HUES64 (cell line): Measurements from ENCODE around the gene CNKSR1.
A peak's percentile ranks its signal among the peaks of the same experiment; 100 is the strongest.

ENCODE experiments used
- H3K27ac ChIP-seq: 2 replicates; pipeline ENCODE4 v1.7.0; 2013; ENCODE audit warnings: low read depth, low read length, inconsistent platforms
- H3K27me3 ChIP-seq: 2 replicates; pipeline ENCODE4 v1.6.1; 2013; ENCODE audit warnings: mild to moderate bottlenecking, low read length; ENCODE audit not compliant: insufficient read depth
- H3K36me3 ChIP-seq: 2 replicates; pipeline ENCODE4 v1.6.1; 2013; ENCODE audit warnings: mild to moderate bottlenecking, low read length; ENCODE audit not compliant: insufficient read depth
- H3K4me1 ChIP-seq: 2 replicates; pipeline ENCODE4 v1.6.1; 2013; ENCODE audit warnings: mild to moderate bottlenecking, low read length, moderate library complexity; ENCODE audit not compliant: insufficient read depth
- H3K4me3 ChIP-seq: 2 replicates; pipeline ENCODE4 v1.5.1; 2013; ENCODE audit warnings: mild to moderate bottlenecking, low read length, moderate library complexity
- H3K9ac ChIP-seq: 2 replicates; pipeline ENCODE4 v1.6.1; 2013; ENCODE audit warnings: mild to moderate bottlenecking, low read depth, low read length
- H3K9me3 ChIP-seq: 2 replicates; pipeline ENCODE4 v1.6.1; 2013; ENCODE audit warnings: low read depth, low read length; ENCODE audit not compliant: insufficient read depth
- WGBS: fragments of 150-250, 120-280 bp; methylation state at CpG from one replicate; pipeline ENCODE4 v1.1.7; 2013; ENCODE audit warnings: missing lambda C conversion rate; 5-methylcytosine and 5-hydroxymethylcytosine counted together

The CNKSR1 gene

GRCh38 chr1:26148887-26149286, 28.4 kb upstream of the CNKSR1 start:
- H3K9ac ChIP-seq = no peak overlapping the region
- H3K4me3 ChIP-seq = no peak overlapping the region
- no peak overlapping the region for H3K27ac ChIP-seq
- H3K4me1 ChIP-seq = no peaks in the 10 kb centered on the region
- no peaks in the 10 kb centered on the region for H3K9me3 ChIP-seq
- H3K36me3 ChIP-seq = no peaks in the 10 kb centered on the region
- H3K27me3 ChIP-seq = peaks cover 83% of the 10 kb centered on the region

DNA sequence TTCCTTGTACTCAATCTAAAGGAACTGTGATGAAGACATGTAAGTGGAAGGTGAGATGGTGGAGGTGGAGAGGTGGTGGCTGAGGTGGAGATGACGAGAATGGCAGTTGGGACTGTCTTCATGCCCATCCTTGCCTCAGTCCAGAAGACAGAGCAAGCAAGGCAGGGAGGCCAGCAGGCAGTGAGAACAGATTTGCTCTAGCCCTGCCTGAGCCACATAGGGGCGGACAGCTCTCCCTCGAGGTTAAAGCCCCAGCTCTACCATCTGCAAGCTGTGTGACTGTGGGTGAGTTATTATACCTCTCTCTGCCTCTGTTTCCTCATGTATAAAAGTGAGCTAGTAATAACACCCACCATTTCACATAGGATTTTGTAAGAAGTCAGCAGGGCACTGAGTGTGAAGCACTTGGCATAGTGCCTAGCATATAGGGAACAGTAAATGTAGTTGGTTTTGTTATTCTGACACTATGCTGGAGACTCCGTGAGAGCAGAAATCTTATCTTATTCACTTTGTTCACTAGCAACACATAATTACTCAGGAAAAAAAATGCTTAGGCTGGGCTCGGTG, 23.2 kb upstream of the CNKSR1 start:
- H3K4me3 ChIP-seq = no peak overlapping the region
- H3K9ac ChIP-seq = no peak overlapping the region
- H3K9me3 ChIP-seq = no peaks in the 10 kb centered on the region
- H3K27ac ChIP-seq = no peak overlapping the region
- H3K36me3 ChIP-seq = no peaks in the 10 kb centered on the region
- WGBS = 60% methylated on average over 5 of the region's 5 CpGs
- peaks cover 94% of the 10 kb centered on the region for H3K27me3 ChIP-seq
- peaks cover 32% of the 10 kb centered on the region for H3K4me1 ChIP-seq

DNA sequence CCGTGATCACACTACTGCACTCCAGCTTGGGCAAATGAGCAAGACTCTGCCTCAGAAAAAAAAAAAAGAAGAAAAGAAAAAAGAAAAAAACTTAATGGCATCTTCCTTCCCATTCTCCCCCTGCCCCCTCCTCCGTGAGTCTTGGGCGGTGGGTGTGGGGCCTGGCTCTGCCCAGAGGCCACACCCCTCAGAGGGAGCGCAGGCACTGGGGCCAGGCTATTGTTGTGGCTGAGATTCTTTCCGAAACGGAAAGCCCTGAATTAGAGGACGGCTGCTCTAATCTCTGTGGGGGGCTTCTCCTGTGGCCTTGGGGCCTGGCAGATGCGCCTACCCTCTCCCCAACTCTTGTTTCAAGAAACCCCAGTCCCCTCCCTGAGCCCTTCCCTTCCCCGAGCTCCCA, 22.5 kb upstream of the CNKSR1 start:
- Histone ChIP-seq H3K27ac (no peak overlapping the region), H3K9me3 (no peaks in the 10 kb centered on the region), H3K4me1 (peaks cover 37% of the 10 kb centered on the region), H3K4me3 (peak overlapping the region; percentile 41), H3K9ac (no peak overlapping the region), H3K36me3 (no peaks in the 10 kb centered on the region), H3K27me3 (peaks cover 97% of the 10 kb centered on the region)
- 2% methylated on average over 9 of the region's 9 CpGs for whole genome bisulfite sequencing

DNA sequence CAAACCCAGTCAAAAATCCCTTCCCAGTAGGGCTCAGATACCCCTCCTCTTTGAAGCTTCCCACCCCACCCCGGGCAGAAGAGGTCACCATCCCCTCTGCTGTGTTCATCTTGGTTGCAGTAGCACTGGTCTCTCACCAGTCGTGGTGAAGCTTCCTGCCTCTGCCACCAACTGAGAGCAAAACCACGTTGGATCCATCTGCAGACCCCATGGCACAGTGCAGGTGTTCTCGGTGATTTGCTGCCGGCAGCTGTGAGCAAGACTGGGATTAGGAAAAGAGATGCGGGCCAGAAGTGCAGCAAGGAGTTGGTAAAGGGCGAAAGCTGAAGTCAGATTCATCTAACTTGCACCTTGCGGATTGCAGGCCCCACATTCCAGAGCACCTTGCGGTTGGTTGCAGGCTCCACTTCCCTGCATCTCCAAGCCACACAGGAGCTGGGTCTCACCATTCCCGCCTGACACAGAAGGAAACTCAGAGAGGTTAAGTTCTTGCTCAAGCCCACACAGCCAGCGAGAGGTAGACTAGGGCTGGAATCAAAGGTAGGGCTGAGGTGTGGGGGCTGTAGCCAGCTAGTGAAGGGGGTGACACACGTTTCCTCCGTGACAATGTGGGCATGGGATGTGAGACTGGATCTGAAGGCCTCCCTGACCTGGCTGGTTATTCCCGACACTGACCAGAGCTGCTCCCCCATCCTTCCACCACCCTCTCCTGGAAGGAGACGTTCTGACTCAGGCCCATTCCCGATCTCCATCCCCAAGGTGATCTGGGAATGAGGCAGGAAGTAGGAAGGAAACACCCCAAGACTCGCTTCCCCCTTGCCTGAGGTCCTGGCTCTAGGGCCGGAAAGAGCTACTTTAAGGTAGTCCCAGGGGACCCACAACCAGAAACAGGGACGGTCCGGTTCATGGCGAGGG, 21.7 kb upstream of the CNKSR1 start:
- Histone ChIP-seq H3K4me3 (peak overlapping the region; percentile 41), H3K4me1 (peaks cover 37% of the 10 kb centered on the region), H3K27ac (no peak overlapping the region), H3K9ac (no peak overlapping the region), H3K36me3 (no peaks in the 10 kb centered on the region), H3K9me3 (no peaks in the 10 kb centered on the region), H3K27me3 (peaks cover 97% of the 10 kb centered on the region)
- 13% methylated on average over 21 of the region's 21 CpGs for WGBS

DNA sequence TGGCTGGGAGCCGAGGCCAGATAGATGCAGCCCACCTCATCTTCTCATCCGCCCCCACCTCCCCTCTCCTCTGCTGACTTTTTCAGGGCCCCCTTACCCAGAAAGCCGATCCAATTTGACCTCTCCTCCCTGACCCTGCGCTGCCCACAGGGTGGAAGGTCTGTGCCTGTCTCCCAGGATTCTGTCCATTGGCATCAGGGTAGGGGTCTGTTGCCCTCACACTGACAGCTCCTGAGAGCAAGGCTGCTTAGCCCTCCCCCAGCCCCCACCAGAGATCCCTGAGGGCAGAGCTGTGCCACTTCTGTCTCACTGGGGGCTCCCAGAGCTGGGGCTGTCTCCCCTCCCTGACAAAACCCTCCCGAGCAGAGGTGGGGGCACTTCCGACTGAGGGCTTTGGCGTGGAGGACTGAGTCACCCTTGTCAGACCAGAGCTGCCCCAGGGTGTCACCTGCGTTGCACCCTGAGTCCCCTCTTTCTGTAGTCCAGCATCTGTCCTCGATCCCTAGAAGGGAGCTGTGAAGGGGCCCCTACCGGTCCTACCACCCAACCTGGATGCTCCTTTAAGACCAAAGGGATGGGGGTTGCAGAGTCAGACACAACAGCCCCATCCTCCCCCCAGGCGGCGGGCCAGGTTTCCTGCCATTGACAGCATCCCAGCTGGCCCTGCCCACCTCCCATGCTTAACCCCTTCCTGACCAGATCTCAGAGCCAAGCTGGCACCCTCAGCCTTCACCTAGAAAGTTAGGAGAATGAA, 20.8 kb upstream of the CNKSR1 start:
- Histone ChIP-seq H3K36me3 (no peaks in the 10 kb centered on the region), H3K27ac (no peak overlapping the region), H3K27me3 (peaks cover 100% of the 10 kb centered on the region), H3K4me1 (peaks cover 43% of the 10 kb centered on the region), H3K4me3 (peak overlapping the region; percentile 41), H3K9ac (no peak overlapping the region), H3K9me3 (no peaks in the 10 kb centered on the region)
- WGBS = 6% methylated on average over 12 of the region's 12 CpGs

DNA sequence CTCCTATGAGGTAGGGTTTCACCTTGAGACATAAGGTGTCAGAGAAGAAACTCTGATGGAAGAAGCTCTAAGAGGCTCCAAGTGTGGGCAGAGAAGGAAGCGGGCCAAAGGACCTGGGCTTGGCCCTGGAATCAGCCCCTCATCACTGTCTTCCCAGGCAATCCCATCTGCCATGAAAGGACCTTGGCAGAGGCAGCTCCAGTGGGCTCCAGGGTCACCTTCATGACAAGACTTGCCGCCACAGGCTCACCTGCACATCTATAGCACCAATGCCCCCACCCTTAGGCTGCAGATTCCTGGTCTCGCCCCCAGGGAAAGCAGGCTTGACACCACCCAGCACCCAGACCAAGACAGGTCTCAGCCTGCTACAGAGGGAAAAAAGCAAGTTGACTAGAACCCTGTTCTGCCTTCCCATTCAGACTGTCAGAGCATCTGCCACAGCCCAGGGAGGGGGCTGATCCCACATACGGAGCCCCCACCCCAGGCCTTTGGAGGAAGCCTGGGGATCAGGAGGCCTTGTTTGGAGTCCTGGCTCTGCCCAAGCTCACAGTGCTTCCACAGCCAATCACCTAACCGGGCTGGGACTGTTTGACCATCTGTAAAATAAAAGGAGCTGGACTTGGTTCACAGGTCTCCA, 18.9 kb upstream of the CNKSR1 start:
- H3K9ac ChIP-seq = no peak overlapping the region
- WGBS = 74% methylated on average over 5 of the region's 5 CpGs
- peaks cover 99% of the 10 kb centered on the region for H3K27me3 ChIP-seq
- no peaks in the 10 kb centered on the region for H3K36me3 ChIP-seq
- H3K27ac ChIP-seq = no peak overlapping the region
- H3K4me1 ChIP-seq = peaks cover 43% of the 10 kb centered on the region
- no peak overlapping the region; the same call in 1 of the 2 replicates for H3K4me3 ChIP-seq
- H3K9me3 ChIP-seq = no peaks in the 10 kb centered on the region

- 24% methylated on average over 6 of the region's 6 CpGs for WGBS
- peak within 1 kb of the TSS; percentile 37; the same call in 1 of the 2 replicates for H3K4me3 ChIP-seq
- no peak within 1 kb of the TSS for H3K27ac ChIP-seq
- 0 out of 2 replicates have a peak within 1 kb of the TSS, but pooled peaks have one; percentile 2 for H3K9ac ChIP-seq
- H3K27me3 ChIP-seq = peaks cover 99% of the 10 kb centered on the region
- H3K4me1 ChIP-seq = peaks cover 43% of the 10 kb centered on the region
- no peaks in the 10 kb centered on the region for H3K9me3 ChIP-seq
- no peaks in the 10 kb centered on the region for H3K36me3 ChIP-seq
These were observed 18.2 kb upstream of the CNKSR1 start, which contains the start of gene FAM110D for GRCh38 chr1:26158908-26159742. Gene FAM110D (plus strand): TSS chr1:26159079. CDS start chr1:26161292, 2,213 bp downstream.

DNA sequence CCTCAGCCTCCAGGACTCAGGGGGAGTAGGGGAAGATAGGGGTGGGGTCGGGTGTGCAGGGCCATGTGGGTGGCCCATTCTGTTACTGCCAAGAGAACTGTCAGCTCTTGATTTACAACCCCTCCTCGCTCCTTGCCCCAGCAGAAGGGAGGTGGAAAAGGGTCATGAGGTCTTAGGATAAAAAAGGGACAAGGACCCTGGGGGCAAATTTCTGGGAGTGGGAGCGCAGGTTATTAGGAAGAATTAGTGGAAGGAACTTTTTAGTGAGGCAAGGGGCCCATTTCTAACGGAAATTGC, 17.6 kb upstream of the CNKSR1 start:
- Histone ChIP-seq H3K27me3 (peaks cover 98% of the 10 kb centered on the region), H3K9ac (no peak overlapping the region), H3K4me3 (no peak overlapping the region), H3K4me1 (peaks cover 43% of the 10 kb centered on the region), H3K27ac (no peak overlapping the region), H3K9me3 (no peaks in the 10 kb centered on the region), H3K36me3 (no peaks in the 10 kb centered on the region)
- WGBS = 71% methylated on average over 4 of the region's 4 CpGs

DNA sequence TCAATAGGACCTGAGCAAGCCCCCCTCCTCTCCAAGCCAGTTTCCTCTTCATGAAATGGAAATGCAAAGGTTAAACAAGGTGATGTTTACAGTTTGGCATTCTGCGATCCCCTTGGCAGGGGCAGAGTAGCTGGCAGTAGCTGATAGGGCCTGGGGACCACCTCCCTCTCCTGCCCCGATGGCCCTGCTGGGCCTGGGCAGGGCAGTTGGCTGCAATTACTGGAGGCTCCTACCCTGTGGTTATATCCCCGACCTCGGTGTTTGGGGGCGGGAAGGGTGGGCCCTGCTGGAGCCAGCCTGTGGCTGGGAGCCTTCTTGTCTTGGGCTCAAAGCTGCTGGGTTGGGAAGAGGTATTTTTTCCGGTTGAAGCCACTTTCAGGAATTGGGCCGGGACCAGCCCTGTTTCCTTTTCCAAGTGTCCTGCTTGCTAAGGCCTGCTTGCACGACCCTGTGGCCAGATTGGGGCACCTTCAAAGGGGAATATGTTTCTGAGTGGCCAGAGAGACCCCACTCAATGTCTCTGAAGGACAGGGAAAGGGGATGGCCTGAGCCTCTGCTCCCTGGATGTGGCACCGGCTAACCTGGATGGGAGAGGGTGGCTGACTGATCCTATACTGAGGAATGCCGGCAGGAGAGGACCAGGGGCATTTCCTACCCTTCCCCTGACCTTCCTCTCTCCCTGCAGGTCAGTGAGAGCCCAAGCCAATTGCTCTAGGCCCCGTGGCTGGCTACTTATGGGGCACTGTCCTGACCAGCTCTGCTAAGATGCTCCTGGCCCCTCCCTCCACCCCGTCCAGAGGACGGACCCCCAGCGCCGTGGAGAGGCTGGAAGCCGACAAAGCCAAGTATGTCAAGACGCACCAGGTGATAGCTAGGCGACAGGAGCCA, 16.5 kb upstream of the CNKSR1 start:
- Histone ChIP-seq H3K36me3 (no peaks in the 10 kb centered on the region), H3K4me3 (peak overlapping the region; percentile 55), H3K9ac (peak overlapping the region; percentile 70), H3K4me1 (peaks cover 42% of the 10 kb centered on the region), H3K27ac (no peak overlapping the region), H3K9me3 (no peaks in the 10 kb centered on the region), H3K27me3 (peaks cover 97% of the 10 kb centered on the region)
- WGBS = 27% methylated on average over 18 of the region's 18 CpGs
